A549 (cell line): ENCODE data around the gene PLRG1. TPM values are rescaled to one million over a fixed set of nuclear protein-coding genes. Genes with fewer than 3 reads are reported as not detected.

ENCODE experiments used
- ATAC-seq, 2 experiments: fragments of 200-7000 bp in 1 of 2; fragments of >200 bp in 1 of 2; cut with Nextera tagmentation in 1 of 2; cut with Tn5 transposase in 1 of 2; 3 replicates each; pipeline versions ENCODE4 v1.8.0 to v1.9.1; 2018 to 2020; ENCODE audit warnings: mild to moderate bottlenecking in 1 of 2, moderate library complexity in 1 of 2
- CTCF ChIA-PET: fragments of 300-600 bp; sonication (Branson Sonifier 250); formaldehyde crosslinking; extraction: SDS; loops from one replicate; lab custom pipeline; 2021; ENCODE audit warnings: antibody characterized with exemption, inconsistent platforms; lab: Yijun Ruan, JAX
- POLR2A ChIA-PET: fragments of 350-600 bp; formaldehyde crosslinking; extraction: SDS; loops from one replicate; lab custom pipeline; 2021; ENCODE audit warnings: antibody characterized with exemption, inconsistent platforms; lab: Yijun Ruan, JAX
- DNase-seq, 2 experiments: peaks; one replicate each; pipeline versions ENCODE4 v3.0.0 to v3.0.0-alpha.2; 2011 to 2016; ENCODE audit warnings: low read depth in 1 of 2, low spot score in 1 of 2
- FAIRE-seq: peaks from 2 replicates; lab custom pipeline; 2011; peaks lifted over from hg19 to GRCh38; lab: Jason Lieb, UNC
- H3K27ac ChIP-seq, 2 experiments: fragments of >200 bp; sonication (Bioruptor Twin); formaldehyde crosslinking; 3 replicates each; pipeline ENCODE4 v1.5.1; 2016 to 2017
- H3K4me1 ChIP-seq: fragments of >200 bp; sonication (Bioruptor Twin); formaldehyde crosslinking; 3 replicates; pipeline ENCODE4 v1.6.1; 2016
- H3K4me2 ChIP-seq: fragments of >200 bp; sonication (Bioruptor Twin); formaldehyde crosslinking; 3 replicates; pipeline ENCODE4 v1.6.1; 2016
- H3K4me3 ChIP-seq: fragments of >200 bp; sonication (Bioruptor Twin); formaldehyde crosslinking; 3 replicates; pipeline ENCODE4 v1.5.1; 2016
- H3K9me3 ChIP-seq: fragments of >200 bp; sonication (Bioruptor Twin); formaldehyde crosslinking; 3 replicates; pipeline ENCODE4 v1.6.1; 2016
- BHLHE40 ChIP-seq: IDR thresholded peaks from 2 replicates; pipeline ENCODE4 v1.6.1; 2012; ENCODE audit warnings: low read depth, low read length, inconsistent platforms
- CBX8 ChIP-seq: fragments of 200-600 bp; sonication (generic); IDR thresholded peaks from 2 replicates; pipeline ENCODE4 v1.6.1; 2016
- CEBPB ChIP-seq, 2 experiments: fragments of >200 bp in 1 of 2; sonication (Bioruptor Twin) in 1 of 2; formaldehyde crosslinking in 1 of 2; IDR thresholded peaks; 2 replicates each; pipeline ENCODE4 v1.6.1; 2012 to 2016
- EHF ChIP-seq: fragments of 250-450 bp; sonication (Bioruptor Pico); IDR thresholded peaks from 2 replicates; pipeline ENCODE4 v1.5.0; 2020; ENCODE audit warnings: mild to moderate bottlenecking
- EHMT2 ChIP-seq: fragments of 200-600 bp; sonication (generic); IDR thresholded peaks from 2 replicates; pipeline ENCODE4 v1.6.1; 2016; ENCODE audit warnings: antibody characterized with exemption, low read depth, mild to moderate bottlenecking, moderate library complexity
- ESRRA ChIP-seq: fragments of 150-350 bp; IDR thresholded peaks from 2 replicates; pipeline ENCODE4 v1.6.1; 2014; ENCODE audit warnings: mild to moderate bottlenecking, low read length, borderline replicate concordance
- FOSL2 ChIP-seq, 2 experiments: fragments of 450-650 bp in 1 of 2; fragments of >200 bp in 1 of 2; sonication (Bioruptor Twin) in 1 of 2; formaldehyde crosslinking; IDR thresholded peaks; 2 replicates each; pipeline versions ENCODE4 v1.5.0 to v1.6.1; 2016 to 2020; ENCODE audit warnings: mild to moderate bottlenecking in 1 of 2, moderate library complexity in 1 of 2
- HEYL ChIP-seq: fragments of 250-450 bp; sonication (Bioruptor Pico); IDR thresholded peaks from 2 replicates; pipeline ENCODE4 v1.8.0; 2021; ENCODE audit warnings: mild to moderate bottlenecking, moderate library complexity
- HOXB5 ChIP-seq: fragments of 250-450 bp; sonication (Bioruptor Pico); IDR thresholded peaks from 2 replicates; pipeline ENCODE4 v1.5.0; 2020; ENCODE audit warnings: mild to moderate bottlenecking, moderate library complexity
- KDM1A ChIP-seq: fragments of 200-600 bp; sonication (generic); IDR thresholded peaks from 2 replicates; pipeline ENCODE4 v1.6.1; 2016; ENCODE audit warnings: low read depth, mild to moderate bottlenecking
- MYC ChIP-seq: IDR thresholded peaks from 2 replicates; pipeline ENCODE4 v1.6.1; 2012; ENCODE audit warnings: mild to moderate bottlenecking, inconsistent platforms, low read length, improper control_type of control experiment, borderline replicate concordance
- NFE2L2 ChIP-seq: fragments of 150-350 bp; conservative IDR thresholded peaks from 2 replicates; pipeline ENCODE4 v1.6.1; 2014; ENCODE audit warnings: low read length
- NR3C1 ChIP-seq: fragments of >200 bp; sonication (Bioruptor Twin); formaldehyde crosslinking; IDR thresholded peaks from 3 replicates; pipeline ENCODE4 v1.6.1; 2017
- PHF8 ChIP-seq: fragments of 200-600 bp; sonication (generic); IDR thresholded peaks from 2 replicates; pipeline ENCODE4 v1.6.1; 2016; ENCODE audit warnings: low read depth, mild to moderate bottlenecking, antibody characterized with exemption, moderate library complexity, borderline replicate concordance
- RAD21 ChIP-seq, 2 experiments: fragments of >200 bp in 1 of 2; sonication (Bioruptor Twin) in 1 of 2; formaldehyde crosslinking in 1 of 2; IDR thresholded peaks in 1 of 2; conservative IDR thresholded peaks in 1 of 2; 2 replicates in 1 of 2; 3 replicates in 1 of 2; pipeline ENCODE4 v1.6.1; 2012 to 2018; ENCODE audit warnings: inconsistent platforms in 1 of 2
- RARB ChIP-seq: fragments of 250-450 bp; sonication (Bioruptor Pico); IDR thresholded peaks from 2 replicates; pipeline ENCODE4 v1.8.0; 2021; ENCODE audit warnings: mild to moderate bottlenecking, moderate library complexity
- RCOR1 ChIP-seq: fragments of 150-350 bp; IDR thresholded peaks from 2 replicates; pipeline ENCODE4 v1.6.1; 2014; ENCODE audit warnings: antibody characterized with exemption, low read length, low read depth
- RFX5 ChIP-seq: fragments of 450-650 bp; IDR thresholded peaks from 2 replicates; pipeline ENCODE4 v1.7.1; 2014; ENCODE audit warnings: antibody characterized with exemption, mild to moderate bottlenecking, moderate library complexity
- SREBF2 ChIP-seq: fragments of 450-650 bp; IDR thresholded peaks from 2 replicates; pipeline ENCODE4 v1.6.1; 2014; ENCODE audit warnings: mild to moderate bottlenecking, moderate library complexity
- TP53 ChIP-seq: fragments of 250-450 bp; sonication (Bioruptor Pico); IDR thresholded peaks from 2 replicates; pipeline ENCODE4 v1.5.0; 2021; ENCODE audit warnings: mild to moderate bottlenecking, moderate library complexity
- USF2 ChIP-seq: fragments of 450-650 bp; IDR thresholded peaks from 2 replicates; pipeline ENCODE4 v1.6.1; 2014; ENCODE audit warnings: antibody characterized with exemption
- WGBS: methylation state at CpG from one replicate; pipeline ENCODE4 v1.1.6; 2017; ENCODE audit errors: missing lambda C conversion rate; 5-methylcytosine and 5-hydroxymethylcytosine counted together
- polyA plus RNA-seq, 4 experiments: library from polyadenylated mRNA; depleted of rRNA in 3 of 4; stranded (reverse); fragments of >200 nt; fragmentation: RNase III in 1 of 4; extraction: RNeasy Plus Mini Kit Qiagen cat#74134 plus additional on column Dnase treatment in 1 of 4; gene quantifications; 2 replicates in 3 of 4; 3 replicates in 1 of 4; pipeline ENCODE4 v1.2.3, GENCODE V29; 2011 to 2017
- TF ChIP-seq, protein P1 (sequence below): fragments of >200 bp; sonication (Bioruptor Twin); formaldehyde crosslinking; IDR thresholded peaks from 3 replicates; pipeline ENCODE4 v1.6.1; 2016
- TF ChIP-seq, protein P2 (sequence below): fragments of >200 bp; sonication (Bioruptor Twin); formaldehyde crosslinking; IDR thresholded peaks from 2 replicates; pipeline ENCODE4 v1.6.1; 2016
- TF ChIP-seq, protein P3 (sequence below): fragments of 200-600 bp; sonication (generic); IDR thresholded peaks from 2 replicates; pipeline ENCODE4 v1.6.1; 2016; ENCODE audit warnings: antibody characterized with exemption, mild to moderate bottlenecking, moderate library complexity

The PLRG1 gene
- polyA plus RNA-seq, 2 of the 4 experiments (the other 2 are of a cell fraction), result 50.4 to 123 TPM

GRCh38 chr4:154542271-154542879 is 7.8 kb downstream of the PLRG1 start:
- no peak overlapping the region for H3K4me2 ChIP-seq
- ChIA-PET POLR2A (no interaction called here), CTCF (interaction anchor here (2.3 kb wide), 1 partner anchor 10 kb away, joined by 8 read pairs; no protein-coding TSS in a partner anchor)
- H3K9me3 ChIP-seq, result no peaks in the 10 kb centered on the region
- ATAC-seq (no peak), DNase-seq (no peak), FAIRE-seq (no peak)
- no peak overlapping the region for H3K4me3 ChIP-seq
- H3K4me1 ChIP-seq, result no peaks in the 10 kb centered on the region
- 84% methylated on average over 4 of the region's 4 CpGs for WGBS
- H3K27ac ChIP-seq, result no peak overlapping the region
- TF ChIP-seq RCOR1 (no peak), KDM1A (no peak), USF2 (no peak), CEBPB (IDR thresholded peaks at IDR 0.05) (no peak), NR3C1 (no peak), ESRRA (no peak), MYC (no peak), TP53 (CRISPR knock-in tag) (no peak), HOXB5 (CRISPR knock-in tag) (no peak), EHF (no peak), RAD21 (conservative IDR thresholded peaks at IDR 0.05 in 1 of 2, IDR thresholded peaks at IDR 0.05 in 1 of 2) (no peak), EHMT2 (no peak), NFE2L2 (no peak), SREBF2 (no peak), BHLHE40 (no peak), FOSL2 (IDR thresholded peaks at IDR 0.05) (no peak), FOSL2 (CRISPR knock-in tag; IDR thresholded peaks at IDR 0.05) (no peak), PHF8 (no peak)
- TF ChIP-seq, protein P1, sequence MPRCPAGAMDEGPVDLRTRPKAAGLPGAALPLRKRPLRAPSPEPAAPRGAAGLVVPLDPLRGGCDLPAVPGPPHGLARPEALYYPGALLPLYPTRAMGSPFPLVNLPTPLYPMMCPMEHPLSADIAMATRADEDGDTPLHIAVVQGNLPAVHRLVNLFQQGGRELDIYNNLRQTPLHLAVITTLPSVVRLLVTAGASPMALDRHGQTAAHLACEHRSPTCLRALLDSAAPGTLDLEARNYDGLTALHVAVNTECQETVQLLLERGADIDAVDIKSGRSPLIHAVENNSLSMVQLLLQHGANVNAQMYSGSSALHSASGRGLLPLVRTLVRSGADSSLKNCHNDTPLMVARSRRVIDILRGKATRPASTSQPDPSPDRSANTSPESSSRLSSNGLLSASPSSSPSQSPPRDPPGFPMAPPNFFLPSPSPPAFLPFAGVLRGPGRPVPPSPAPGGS, result no peak
- TF ChIP-seq, protein P2, sequence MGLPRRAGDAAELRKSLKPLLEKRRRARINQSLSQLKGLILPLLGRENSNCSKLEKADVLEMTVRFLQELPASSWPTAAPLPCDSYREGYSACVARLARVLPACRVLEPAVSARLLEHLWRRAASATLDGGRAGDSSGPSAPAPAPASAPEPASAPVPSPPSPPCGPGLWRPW, result no peak

DNA sequence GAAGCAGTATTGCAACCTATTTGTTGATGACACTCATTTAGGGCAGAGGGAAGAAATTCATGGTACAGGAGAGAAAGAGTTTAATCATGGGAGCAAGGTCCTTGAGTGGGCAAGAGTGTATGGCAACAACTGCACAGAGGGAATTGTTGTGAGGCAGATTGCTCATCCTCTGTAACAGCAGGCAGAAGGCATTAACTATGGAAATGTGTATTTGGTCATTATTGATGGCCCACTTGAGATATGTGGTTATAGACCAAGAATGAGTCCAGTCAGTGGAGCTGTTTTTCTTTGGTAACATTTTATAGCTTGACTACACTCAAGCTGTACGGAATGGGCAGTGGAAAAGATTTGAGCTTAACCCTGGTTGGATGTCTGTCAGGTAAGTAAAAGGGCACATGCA is 15.9 kb downstream of the PLRG1 start:
- TF ChIP-seq RARB (CRISPR knock-in tag) (no peak), CBX8 (no peak), HEYL (CRISPR knock-in tag) (no peak), EHMT2 (no peak), KDM1A (no peak), RFX5 (no peak), PHF8 (no peak), SREBF2 (no peak), ESRRA (no peak)
- TF ChIP-seq, protein P3, sequence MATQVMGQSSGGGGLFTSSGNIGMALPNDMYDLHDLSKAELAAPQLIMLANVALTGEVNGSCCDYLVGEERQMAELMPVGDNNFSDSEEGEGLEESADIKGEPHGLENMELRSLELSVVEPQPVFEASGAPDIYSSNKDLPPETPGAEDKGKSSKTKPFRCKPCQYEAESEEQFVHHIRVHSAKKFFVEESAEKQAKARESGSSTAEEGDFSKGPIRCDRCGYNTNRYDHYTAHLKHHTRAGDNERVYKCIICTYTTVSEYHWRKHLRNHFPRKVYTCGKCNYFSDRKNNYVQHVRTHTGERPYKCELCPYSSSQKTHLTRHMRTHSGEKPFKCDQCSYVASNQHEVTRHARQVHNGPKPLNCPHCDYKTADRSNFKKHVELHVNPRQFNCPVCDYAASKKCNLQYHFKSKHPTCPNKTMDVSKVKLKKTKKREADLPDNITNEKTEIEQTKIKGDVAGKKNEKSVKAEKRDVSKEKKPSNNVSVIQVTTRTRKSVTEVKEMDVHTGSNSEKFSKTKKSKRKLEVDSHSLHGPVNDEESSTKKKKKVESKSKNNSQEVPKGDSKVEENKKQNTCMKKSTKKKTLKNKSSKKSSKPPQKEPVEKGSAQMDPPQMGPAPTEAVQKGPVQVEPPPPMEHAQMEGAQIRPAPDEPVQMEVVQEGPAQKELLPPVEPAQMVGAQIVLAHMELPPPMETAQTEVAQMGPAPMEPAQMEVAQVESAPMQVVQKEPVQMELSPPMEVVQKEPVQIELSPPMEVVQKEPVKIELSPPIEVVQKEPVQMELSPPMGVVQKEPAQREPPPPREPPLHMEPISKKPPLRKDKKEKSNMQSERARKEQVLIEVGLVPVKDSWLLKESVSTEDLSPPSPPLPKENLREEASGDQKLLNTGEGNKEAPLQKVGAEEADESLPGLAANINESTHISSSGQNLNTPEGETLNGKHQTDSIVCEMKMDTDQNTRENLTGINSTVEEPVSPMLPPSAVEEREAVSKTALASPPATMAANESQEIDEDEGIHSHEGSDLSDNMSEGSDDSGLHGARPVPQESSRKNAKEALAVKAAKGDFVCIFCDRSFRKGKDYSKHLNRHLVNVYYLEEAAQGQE, result no peak
- H3K4me2 ChIP-seq, result no peak overlapping the region
- no peaks in the 10 kb centered on the region for H3K4me1 ChIP-seq
- DNase-seq (no peak), FAIRE-seq (no peak), ATAC-seq (no peak)
- no peak overlapping the region for H3K4me3 ChIP-seq
- H3K9me3 ChIP-seq, result no peaks in the 10 kb centered on the region
- ChIA-PET POLR2A (no interaction called here), CTCF (no interaction called here)
- no peak overlapping the region for H3K27ac ChIP-seq
- WGBS, result 100% methylated on average over 1 of the region's 1 CpG
